Liver (tissue), 9 donors: ENCODE data around the gene CYP8B1. TPM values are rescaled to one million over a fixed set of nuclear protein-coding genes. Genes with fewer than 3 reads are reported as not detected.

ENCODE experiments used
- DNase-seq: peaks from one replicate; pipeline ENCODE4 v3.0.0-alpha.2; 2017; ENCODE audit warnings: low spot score
- H3K27ac ChIP-seq, 2 donors: one replicate each; pipeline ENCODE4 v1.7.0; 2013; ENCODE audit warnings: inconsistent platforms in 2 of 2, low read length in 2 of 2, control low read depth in 1 of 2, low read depth in 1 of 2, mild to moderate bottlenecking in 1 of 2
- H3K27me3 ChIP-seq, 4 donors: one replicate each; pipeline versions ENCODE4 v1.6.1 to v1.7.0; 2013; ENCODE audit warnings: low read length in 3 of 4, inconsistent platforms in 1 of 4, mild to moderate bottlenecking in 1 of 4, moderate library complexity in 1 of 4; ENCODE audit not compliant: control insufficient read depth in 4 of 4, insufficient read depth in 4 of 4
- H3K36me3 ChIP-seq, 4 donors: one replicate each; pipeline versions ENCODE4 v1.6.1 to v1.7.0; 2013; ENCODE audit warnings: low read length in 3 of 4, mild to moderate bottlenecking in 3 of 4, low read depth in 1 of 4, moderate library complexity in 1 of 4; ENCODE audit not compliant: control insufficient read depth in 4 of 4, insufficient read depth in 3 of 4
- H3K4me1 ChIP-seq, 4 donors: one replicate each; pipeline versions ENCODE4 v1.6.1 to v1.7.0; 2013; ENCODE audit warnings: low read length in 3 of 4, mild to moderate bottlenecking in 3 of 4, moderate library complexity in 1 of 4; ENCODE audit not compliant: control insufficient read depth in 4 of 4, insufficient read depth in 4 of 4
- H3K4me3 ChIP-seq, 3 donors: one replicate each; pipeline versions ENCODE4 v1.6.1 to v1.7.0; 2013; ENCODE audit warnings: low read length in 3 of 3, control low read depth in 1 of 3, low read depth in 1 of 3, mild to moderate bottlenecking in 1 of 3
- H3K9ac ChIP-seq, 2 donors: one replicate each; pipeline ENCODE4 v1.7.0; 2013; ENCODE audit warnings: low read length in 2 of 2, mild to moderate bottlenecking in 2 of 2, moderate library complexity in 2 of 2, control low read depth in 1 of 2, low read depth in 1 of 2
- H3K9me3 ChIP-seq, 4 donors: one replicate each; pipeline versions ENCODE4 v1.6.1 to v1.7.0; 2013; ENCODE audit warnings: low read length in 3 of 4; ENCODE audit not compliant: control insufficient read depth in 4 of 4
- ATF3 ChIP-seq: IDR thresholded peaks from 2 replicates; pipeline ENCODE4 v1.6.1; 2016; ENCODE audit warnings: antibody characterized with exemption
- EGR1 ChIP-seq, 2 donors: IDR thresholded peaks; 2 replicates each; pipeline ENCODE4 v1.6.1; 2016 to 2018; ENCODE audit warnings: antibody characterized with exemption in 2 of 2, low read depth in 2 of 2
- FOXA1 ChIP-seq: IDR thresholded peaks from 2 replicates; pipeline ENCODE4 v1.6.1; 2016; ENCODE audit warnings: antibody characterized with exemption
- FOXA2 ChIP-seq: IDR thresholded peaks from 2 replicates; pipeline ENCODE4 v1.6.1; 2016; ENCODE audit warnings: antibody characterized with exemption
- GABPA ChIP-seq, 2 donors: IDR thresholded peaks in 1 of 2; conservative IDR thresholded peaks in 1 of 2; 2 replicates each; pipeline ENCODE4 v1.6.1; 2016; ENCODE audit warnings: antibody characterized with exemption in 2 of 2, mild to moderate bottlenecking in 1 of 2, moderate library complexity in 1 of 2
- HNF4A ChIP-seq, 2 donors: conservative IDR thresholded peaks; 2 replicates each; pipeline ENCODE4 v1.6.1; 2016; ENCODE audit warnings: antibody characterized with exemption in 2 of 2, mild to moderate bottlenecking in 2 of 2
- HNF4G ChIP-seq: IDR thresholded peaks from 2 replicates; pipeline ENCODE4 v1.6.1; 2016; ENCODE audit warnings: antibody characterized with exemption
- JUND ChIP-seq, 2 donors: IDR thresholded peaks; 2 replicates each; pipeline ENCODE4 v1.6.1; 2016; ENCODE audit warnings: antibody characterized with exemption in 2 of 2
- NR2F2 ChIP-seq: IDR thresholded peaks from 2 replicates; pipeline ENCODE4 v1.6.1; 2016; ENCODE audit warnings: antibody characterized with exemption
- RAD21 ChIP-seq, 2 donors: IDR thresholded peaks; 2 replicates each; pipeline ENCODE4 v1.6.1; 2016; ENCODE audit warnings: antibody characterized with exemption in 2 of 2, mild to moderate bottlenecking in 2 of 2
- RXRA ChIP-seq, 2 donors: IDR thresholded peaks; 2 replicates each; pipeline ENCODE4 v1.6.1; 2017 to 2018; ENCODE audit warnings: antibody characterized with exemption in 2 of 2, mild to moderate bottlenecking in 1 of 2
- SP1 ChIP-seq: IDR thresholded peaks from 2 replicates; pipeline ENCODE4 v1.6.1; 2018; ENCODE audit warnings: antibody characterized with exemption, mild to moderate bottlenecking
- TAF1 ChIP-seq: conservative IDR thresholded peaks from 2 replicates; pipeline ENCODE4 v1.6.1; 2016; ENCODE audit warnings: antibody characterized with exemption, mild to moderate bottlenecking
- YY1 ChIP-seq: IDR thresholded peaks from 2 replicates; pipeline ENCODE4 v1.6.1; 2016; ENCODE audit warnings: antibody characterized with exemption, mild to moderate bottlenecking
- WGBS: extraction: QIAGEN DNeasy Blood & Tissue Kit; methylation state at CpG from one replicate; pipeline ENCODE4 v1.1.7; 2013; 5-methylcytosine and 5-hydroxymethylcytosine counted together
- polyA plus RNA-seq, 2 donors: library from polyadenylated mRNA; stranded (reverse) in 1 of 2; unstranded in 1 of 2; fragments of 200-250 nt in 1 of 2; fragments of >200 nt in 1 of 2; fragmentation: Nextera tagmentation in 1 of 2; extraction: Ambion mirVana in 1 of 2; gene quantifications; one replicate each; pipeline versions ENCODE4 v1.2.1 to v1.2.3, GENCODE V29; 2013 to 2015
- total RNA-seq, 2 donors: library from RNA; depleted of rRNA; stranded (reverse); fragments of >200 nt; gene quantifications; one replicate each; pipeline ENCODE4 v1.2.3, GENCODE V29; 2014
- TF ChIP-seq, protein P1 (sequence below): IDR thresholded peaks from 2 replicates; pipeline ENCODE4 v1.6.1; 2016; ENCODE audit warnings: antibody characterized with exemption, mild to moderate bottlenecking
- TF ChIP-seq, protein P2 (sequence below): IDR thresholded peaks from 2 replicates; pipeline ENCODE4 v1.6.1; 2016; ENCODE audit warnings: antibody characterized with exemption
- TF ChIP-seq, protein P3 (sequence below): IDR thresholded peaks from 2 replicates; pipeline ENCODE4 v1.6.1; 2016; ENCODE audit warnings: antibody characterized with exemption
- TF ChIP-seq, protein P4 (sequence below): fragments of 150-350 bp; IDR thresholded peaks from 2 replicates; pipeline ENCODE4 v1.5.1; 2017; ENCODE audit warnings: improper control_type of control experiment, low read depth, low read length; ENCODE audit not compliant: missing input control
- donor health status: healthy.
- donor health status: healthy.
- donor health status: healthy.
- donor health status: healthy.
- donor health status: healthy.

Gene CYP8B1
- total and polyA plus RNA-seq, 4 donors = 21.2 to 490 (median 223) TPM

- Histone ChIP-seq H3K36me3 (no peaks in the 10 kb centered on the region), H3K27me3 (no peaks in the 10 kb centered on the region), H3K4me3 (peak overlapping the region in 2 of 3 donors; percentile 12 to 45), H3K9ac (peak overlapping the region in 1 of 2 donors; percentile 28), H3K27ac (peak overlapping the region; percentile 51 to 98), H3K9me3 (no peaks in the 10 kb centered on the region), H3K4me1 (peaks cover 13 to 54% (median 51%) of the 10 kb centered on the region in 4 donors)
- WGBS = 23% methylated on average over 4 of the region's 4 CpGs
- TF ChIP-seq EGR1 (IDR thresholded peaks at IDR 0.05; ENCODE audit: low read depth in 2 of 2) = peak; percentile 56 to 88
- TF ChIP-seq, protein P1, sequence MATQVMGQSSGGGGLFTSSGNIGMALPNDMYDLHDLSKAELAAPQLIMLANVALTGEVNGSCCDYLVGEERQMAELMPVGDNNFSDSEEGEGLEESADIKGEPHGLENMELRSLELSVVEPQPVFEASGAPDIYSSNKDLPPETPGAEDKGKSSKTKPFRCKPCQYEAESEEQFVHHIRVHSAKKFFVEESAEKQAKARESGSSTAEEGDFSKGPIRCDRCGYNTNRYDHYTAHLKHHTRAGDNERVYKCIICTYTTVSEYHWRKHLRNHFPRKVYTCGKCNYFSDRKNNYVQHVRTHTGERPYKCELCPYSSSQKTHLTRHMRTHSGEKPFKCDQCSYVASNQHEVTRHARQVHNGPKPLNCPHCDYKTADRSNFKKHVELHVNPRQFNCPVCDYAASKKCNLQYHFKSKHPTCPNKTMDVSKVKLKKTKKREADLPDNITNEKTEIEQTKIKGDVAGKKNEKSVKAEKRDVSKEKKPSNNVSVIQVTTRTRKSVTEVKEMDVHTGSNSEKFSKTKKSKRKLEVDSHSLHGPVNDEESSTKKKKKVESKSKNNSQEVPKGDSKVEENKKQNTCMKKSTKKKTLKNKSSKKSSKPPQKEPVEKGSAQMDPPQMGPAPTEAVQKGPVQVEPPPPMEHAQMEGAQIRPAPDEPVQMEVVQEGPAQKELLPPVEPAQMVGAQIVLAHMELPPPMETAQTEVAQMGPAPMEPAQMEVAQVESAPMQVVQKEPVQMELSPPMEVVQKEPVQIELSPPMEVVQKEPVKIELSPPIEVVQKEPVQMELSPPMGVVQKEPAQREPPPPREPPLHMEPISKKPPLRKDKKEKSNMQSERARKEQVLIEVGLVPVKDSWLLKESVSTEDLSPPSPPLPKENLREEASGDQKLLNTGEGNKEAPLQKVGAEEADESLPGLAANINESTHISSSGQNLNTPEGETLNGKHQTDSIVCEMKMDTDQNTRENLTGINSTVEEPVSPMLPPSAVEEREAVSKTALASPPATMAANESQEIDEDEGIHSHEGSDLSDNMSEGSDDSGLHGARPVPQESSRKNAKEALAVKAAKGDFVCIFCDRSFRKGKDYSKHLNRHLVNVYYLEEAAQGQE = no peak
- TF ChIP-seq, protein P2, sequence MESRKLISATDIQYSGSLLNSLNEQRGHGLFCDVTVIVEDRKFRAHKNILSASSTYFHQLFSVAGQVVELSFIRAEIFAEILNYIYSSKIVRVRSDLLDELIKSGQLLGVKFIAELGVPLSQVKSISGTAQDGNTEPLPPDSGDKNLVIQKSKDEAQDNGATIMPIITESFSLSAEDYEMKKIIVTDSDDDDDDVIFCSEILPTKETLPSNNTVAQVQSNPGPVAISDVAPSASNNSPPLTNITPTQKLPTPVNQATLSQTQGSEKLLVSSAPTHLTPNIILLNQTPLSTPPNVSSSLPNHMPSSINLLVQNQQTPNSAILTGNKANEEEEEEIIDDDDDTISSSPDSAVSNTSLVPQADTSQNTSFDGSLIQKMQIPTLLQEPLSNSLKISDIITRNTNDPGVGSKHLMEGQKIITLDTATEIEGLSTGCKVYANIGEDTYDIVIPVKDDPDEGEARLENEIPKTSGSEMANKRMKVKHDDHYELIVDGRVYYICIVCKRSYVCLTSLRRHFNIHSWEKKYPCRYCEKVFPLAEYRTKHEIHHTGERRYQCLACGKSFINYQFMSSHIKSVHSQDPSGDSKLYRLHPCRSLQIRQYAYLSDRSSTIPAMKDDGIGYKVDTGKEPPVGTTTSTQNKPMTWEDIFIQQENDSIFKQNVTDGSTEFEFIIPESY = peak; percentile 97
- peak; percentile 100 for TF ChIP-seq RXRA (IDR thresholded peaks at IDR 0.05)
- peak; percentile 94 for TF ChIP-seq NR2F2
- peak; percentile 81 for TF ChIP-seq FOXA2
- peak; percentile 84 for TF ChIP-seq YY1
- peak; percentile 100 for TF ChIP-seq SP1
- peak; percentile 94 to 95 for TF ChIP-seq JUND (IDR thresholded peaks at IDR 0.05)
- peak; percentile 95 for TF ChIP-seq ATF3
- TF ChIP-seq GABPA (IDR thresholded peaks at IDR 0.05 in 1 of 2, conservative IDR thresholded peaks at IDR 0.05 in 1 of 2) = no peak
- TF ChIP-seq HNF4G = peak; percentile 94
- TF ChIP-seq RAD21 (IDR thresholded peaks at IDR 0.05) = peak in 1 of 2 donors; percentile 48
- peak; percentile 64 for TF ChIP-seq TAF1
- TF ChIP-seq, protein P3, sequence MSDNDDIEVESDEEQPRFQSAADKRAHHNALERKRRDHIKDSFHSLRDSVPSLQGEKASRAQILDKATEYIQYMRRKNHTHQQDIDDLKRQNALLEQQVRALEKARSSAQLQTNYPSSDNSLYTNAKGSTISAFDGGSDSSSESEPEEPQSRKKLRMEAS = peak; percentile 92
- TF ChIP-seq FOXA1 = peak; percentile 93
- TF ChIP-seq, protein P4, sequence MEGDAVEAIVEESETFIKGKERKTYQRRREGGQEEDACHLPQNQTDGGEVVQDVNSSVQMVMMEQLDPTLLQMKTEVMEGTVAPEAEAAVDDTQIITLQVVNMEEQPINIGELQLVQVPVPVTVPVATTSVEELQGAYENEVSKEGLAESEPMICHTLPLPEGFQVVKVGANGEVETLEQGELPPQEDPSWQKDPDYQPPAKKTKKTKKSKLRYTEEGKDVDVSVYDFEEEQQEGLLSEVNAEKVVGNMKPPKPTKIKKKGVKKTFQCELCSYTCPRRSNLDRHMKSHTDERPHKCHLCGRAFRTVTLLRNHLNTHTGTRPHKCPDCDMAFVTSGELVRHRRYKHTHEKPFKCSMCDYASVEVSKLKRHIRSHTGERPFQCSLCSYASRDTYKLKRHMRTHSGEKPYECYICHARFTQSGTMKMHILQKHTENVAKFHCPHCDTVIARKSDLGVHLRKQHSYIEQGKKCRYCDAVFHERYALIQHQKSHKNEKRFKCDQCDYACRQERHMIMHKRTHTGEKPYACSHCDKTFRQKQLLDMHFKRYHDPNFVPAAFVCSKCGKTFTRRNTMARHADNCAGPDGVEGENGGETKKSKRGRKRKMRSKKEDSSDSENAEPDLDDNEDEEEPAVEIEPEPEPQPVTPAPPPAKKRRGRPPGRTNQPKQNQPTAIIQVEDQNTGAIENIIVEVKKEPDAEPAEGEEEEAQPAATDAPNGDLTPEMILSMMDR = no peak
- peak; percentile 97 to 98 for TF ChIP-seq HNF4A (conservative IDR thresholded peaks at IDR 0.05)
- DNase-seq = peak; percentile 76
Observed at GRCh38 chr3:42855547-42856380, 19.9 kb downstream of the CYP8B1 start.
